ENCODE data around the gene PGM5.
"Not testable (repeated sequence)": the region's sequence is repeated elsewhere in the genome, so short reads cannot be mapped to it uniquely, and the experiment has no call there.

Gene PGM5

DNA sequence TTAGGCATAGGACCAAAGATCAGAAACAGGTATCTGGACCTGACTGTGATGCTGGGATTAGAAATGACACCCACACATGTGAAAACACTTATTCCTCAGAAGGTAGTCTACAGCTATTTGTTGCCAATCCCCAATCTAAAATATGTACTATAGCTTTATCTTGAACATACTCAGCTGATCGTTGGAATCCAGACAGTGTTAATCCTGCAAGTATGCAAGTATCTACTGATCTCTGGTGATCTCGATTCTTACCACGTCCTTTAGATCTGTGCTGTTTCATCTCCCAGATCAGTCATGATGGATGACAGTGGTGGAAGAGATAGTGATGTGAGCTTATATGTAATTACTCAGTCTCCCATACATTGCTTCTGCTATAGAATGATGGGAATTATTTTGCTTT, 41.4 kb downstream of the PGM5 start:
- not testable (repeated sequence) for H3K9me3 ChIP-seq; H3K27ac ChIP-seq; H3K4me1 ChIP-seq (ENCODE audit: control insufficient read depth in 1 of 2, insufficient read depth in 1 of 2, low read depth in 1 of 2, low read length in 1 of 2); H3K27me3 ChIP-seq; H3K36me3 ChIP-seq; H3K4me3 ChIP-seq (ENCODE audit: low read depth in 1 of 2, low read length in 1 of 2)

DNA sequence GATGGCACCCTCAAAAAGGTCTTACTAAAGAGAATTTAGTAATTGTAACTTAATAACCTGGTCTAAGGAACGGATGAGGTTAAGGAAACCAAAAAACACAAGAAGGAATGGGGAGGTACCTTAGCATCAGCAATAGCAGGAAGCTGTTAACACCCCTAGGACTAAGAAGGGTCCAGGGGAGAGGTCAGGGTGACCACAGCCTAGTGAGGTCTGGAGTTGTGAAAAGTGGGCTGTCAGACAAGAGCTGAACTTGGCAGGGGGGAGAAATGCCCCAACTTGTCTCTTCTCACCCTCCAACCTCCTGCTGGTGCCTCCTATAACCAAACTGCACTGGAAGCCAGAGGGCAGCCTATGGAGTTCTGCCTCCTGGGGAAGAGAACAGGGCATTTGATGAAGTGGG, 41.9 kb downstream of the PGM5 start:
- H3K4me3 ChIP-seq (ENCODE audit: low read depth in 1 of 2, low read length in 1 of 2); H3K9me3 ChIP-seq; H3K36me3 ChIP-seq; H3K4me1 ChIP-seq (ENCODE audit: control insufficient read depth in 1 of 2, insufficient read depth in 1 of 2, low read depth in 1 of 2, low read length in 1 of 2); H3K27ac ChIP-seq; H3K27me3 ChIP-seq: not testable (repeated sequence)

DNA sequence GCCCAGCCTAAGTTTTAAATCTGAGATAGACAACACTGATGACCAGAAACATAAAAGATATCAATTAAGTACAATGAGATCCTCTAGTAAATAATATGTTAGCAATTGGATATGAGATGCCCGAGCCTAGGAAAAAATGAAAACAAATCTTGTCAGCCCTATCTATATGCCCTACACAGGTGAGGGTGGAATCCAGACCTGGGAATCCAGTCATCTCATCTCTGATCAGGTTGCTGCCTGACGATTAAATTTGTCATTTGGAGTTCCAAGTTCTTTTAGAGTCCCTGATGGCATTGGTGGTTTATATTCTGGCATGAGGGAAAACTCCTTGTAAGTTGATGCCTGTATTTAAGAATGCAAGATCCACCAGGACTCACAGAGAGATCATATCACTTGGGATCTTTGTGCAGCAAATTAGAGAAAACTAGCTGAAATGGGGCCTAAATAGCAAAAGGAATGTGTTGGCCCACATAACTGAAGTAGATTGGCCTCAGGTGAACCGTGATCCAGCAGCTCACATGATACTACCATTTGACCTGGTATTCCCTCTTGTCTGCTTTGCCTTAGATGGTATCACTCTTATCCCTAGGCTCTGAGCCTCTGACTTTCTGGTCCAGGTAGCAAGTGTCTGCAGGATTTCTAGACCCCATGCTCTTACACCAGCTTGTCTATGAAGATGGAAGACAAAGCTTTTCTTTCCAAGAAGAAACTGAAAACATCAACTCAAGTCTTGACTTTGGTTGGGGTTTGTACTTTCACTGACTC, 48.2 kb downstream of the PGM5 start:
- H3K27me3 ChIP-seq; H3K9me3 ChIP-seq; H3K36me3 ChIP-seq; H3K4me1 ChIP-seq (ENCODE audit: control insufficient read depth in 1 of 2, insufficient read depth in 1 of 2, low read depth in 1 of 2, low read length in 1 of 2); H3K4me3 ChIP-seq (ENCODE audit: low read depth in 1 of 2, low read length in 1 of 2); H3K27ac ChIP-seq: not testable (repeated sequence)

DNA sequence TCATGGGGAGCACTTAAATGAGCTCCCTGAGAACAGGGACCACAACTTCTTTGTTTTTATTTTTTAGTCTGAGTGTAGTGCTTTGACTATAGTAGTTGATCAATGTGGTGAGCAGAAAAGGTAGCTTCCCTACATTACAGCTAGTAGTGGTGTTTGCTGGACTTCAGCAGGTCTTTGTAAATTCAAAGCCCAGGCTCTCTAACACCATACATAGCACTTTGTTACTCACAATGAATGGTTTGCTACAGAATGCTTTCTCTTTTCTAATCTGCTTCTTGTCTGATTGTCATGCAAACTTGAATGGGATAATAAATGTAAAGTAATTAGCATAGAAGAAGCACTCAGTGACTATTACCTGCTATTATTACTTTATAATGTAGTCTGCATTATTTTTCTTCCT, 55.5 kb downstream of the PGM5 start:
- not testable (repeated sequence) for H3K4me1 ChIP-seq (ENCODE audit: control insufficient read depth in 1 of 2, insufficient read depth in 1 of 2, low read depth in 1 of 2, low read length in 1 of 2); H3K27ac ChIP-seq; H3K36me3 ChIP-seq; H3K4me3 ChIP-seq (ENCODE audit: low read depth in 1 of 2, low read length in 1 of 2); H3K27me3 ChIP-seq; H3K9me3 ChIP-seq

DNA sequence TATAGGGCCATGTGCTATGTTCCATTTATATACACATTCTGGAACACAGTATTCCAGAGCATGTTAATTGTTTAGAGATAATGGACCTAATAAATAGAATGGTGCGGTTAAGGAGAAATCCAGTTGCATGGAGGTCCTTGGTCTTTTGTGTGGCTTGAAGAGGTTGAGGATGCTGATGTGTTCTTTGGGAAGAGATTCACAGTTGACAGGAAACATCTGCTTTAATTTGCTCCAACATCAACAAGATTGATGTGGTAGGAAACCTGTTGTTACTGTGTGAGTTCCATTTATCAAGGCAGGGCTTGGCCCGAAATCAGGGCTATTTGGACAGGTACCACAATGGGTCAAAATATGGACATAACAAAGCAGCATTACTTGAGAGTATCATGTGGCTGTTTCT, 56.3 kb downstream of the PGM5 start:
- not testable (repeated sequence) for H3K4me3 ChIP-seq (ENCODE audit: low read depth in 1 of 2, low read length in 1 of 2); H3K4me1 ChIP-seq (ENCODE audit: control insufficient read depth in 1 of 2, insufficient read depth in 1 of 2, low read depth in 1 of 2, low read length in 1 of 2)

DNA sequence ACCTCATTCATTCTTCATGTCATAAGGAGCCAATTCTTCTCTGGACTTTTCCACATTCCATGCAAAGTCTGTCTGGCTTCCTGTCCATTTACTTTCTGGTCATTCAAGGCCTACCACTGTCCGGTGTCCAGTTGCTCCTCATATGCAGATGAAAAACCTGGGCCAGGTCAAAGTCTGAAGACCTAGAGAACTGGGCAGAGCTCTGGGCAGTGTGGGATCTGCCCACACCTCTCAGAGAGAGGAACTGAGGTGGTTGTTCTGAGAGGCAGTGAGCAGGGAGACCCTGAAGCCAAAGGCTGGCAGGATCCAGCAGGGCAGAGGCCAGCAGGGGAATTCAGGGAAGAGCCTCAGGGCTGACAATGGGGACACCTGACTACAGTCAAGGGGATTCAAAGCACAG, 58.7 kb downstream of the PGM5 start:
- not testable (repeated sequence) for H3K36me3 ChIP-seq; H3K4me1 ChIP-seq (ENCODE audit: control insufficient read depth in 1 of 2, insufficient read depth in 1 of 2, low read depth in 1 of 2, low read length in 1 of 2); H3K9me3 ChIP-seq; H3K4me3 ChIP-seq (ENCODE audit: low read depth in 1 of 2, low read length in 1 of 2); H3K27ac ChIP-seq; H3K27me3 ChIP-seq

More for the DNA sequence above, 56.3 kb downstream of the PGM5 start:
- H3K36me3 ChIP-seq, H3K27ac ChIP-seq, H3K27me3 ChIP-seq, H3K9me3 ChIP-seq: not testable (repeated sequence)

DNA sequence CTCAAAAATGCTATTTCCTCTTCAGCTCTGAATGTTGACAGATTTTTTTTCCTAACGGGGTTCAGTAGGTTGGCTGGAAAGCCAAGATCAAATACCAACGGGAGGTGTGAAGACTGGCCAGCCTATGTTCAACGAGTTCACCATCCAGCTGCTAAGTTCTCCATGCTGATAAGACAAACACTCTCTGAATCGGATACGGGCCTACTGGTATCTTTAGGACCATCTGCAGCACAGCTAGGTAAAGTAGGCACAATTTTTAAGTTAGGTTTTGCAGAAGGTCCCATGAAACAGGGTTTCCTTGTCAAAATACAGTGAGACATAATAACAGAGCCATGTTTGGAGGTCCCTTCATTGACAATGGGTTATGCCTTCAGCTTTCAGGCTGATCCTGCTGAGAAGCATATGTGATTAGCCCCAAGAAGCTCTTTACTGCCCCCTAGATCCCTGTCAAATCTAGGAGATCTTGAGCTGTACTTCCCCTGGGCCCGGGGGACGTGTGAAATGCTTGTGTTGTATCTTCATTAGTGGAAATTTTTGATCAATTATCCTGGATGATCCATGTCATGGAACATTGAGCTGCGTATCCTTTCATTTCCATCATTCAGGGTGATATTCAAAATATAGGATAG, 60.6 kb downstream of the PGM5 start:
- no peaks in the 10 kb centered on the region for H3K4me1 ChIP-seq (ENCODE audit: control insufficient read depth in 1 of 2, insufficient read depth in 1 of 2, low read depth in 1 of 2, low read length in 1 of 2)
- no peaks in the 10 kb centered on the region for H3K27me3 ChIP-seq
- H3K36me3 ChIP-seq = no peaks in the 10 kb centered on the region
- no peak overlapping the region for H3K27ac ChIP-seq
- TF ChIP-seq, protein P1, sequence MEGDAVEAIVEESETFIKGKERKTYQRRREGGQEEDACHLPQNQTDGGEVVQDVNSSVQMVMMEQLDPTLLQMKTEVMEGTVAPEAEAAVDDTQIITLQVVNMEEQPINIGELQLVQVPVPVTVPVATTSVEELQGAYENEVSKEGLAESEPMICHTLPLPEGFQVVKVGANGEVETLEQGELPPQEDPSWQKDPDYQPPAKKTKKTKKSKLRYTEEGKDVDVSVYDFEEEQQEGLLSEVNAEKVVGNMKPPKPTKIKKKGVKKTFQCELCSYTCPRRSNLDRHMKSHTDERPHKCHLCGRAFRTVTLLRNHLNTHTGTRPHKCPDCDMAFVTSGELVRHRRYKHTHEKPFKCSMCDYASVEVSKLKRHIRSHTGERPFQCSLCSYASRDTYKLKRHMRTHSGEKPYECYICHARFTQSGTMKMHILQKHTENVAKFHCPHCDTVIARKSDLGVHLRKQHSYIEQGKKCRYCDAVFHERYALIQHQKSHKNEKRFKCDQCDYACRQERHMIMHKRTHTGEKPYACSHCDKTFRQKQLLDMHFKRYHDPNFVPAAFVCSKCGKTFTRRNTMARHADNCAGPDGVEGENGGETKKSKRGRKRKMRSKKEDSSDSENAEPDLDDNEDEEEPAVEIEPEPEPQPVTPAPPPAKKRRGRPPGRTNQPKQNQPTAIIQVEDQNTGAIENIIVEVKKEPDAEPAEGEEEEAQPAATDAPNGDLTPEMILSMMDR (IDR thresholded peaks at IDR 0.05) = no peak
- no peaks in the 10 kb centered on the region for H3K9me3 ChIP-seq
- no peak overlapping the region for H3K4me3 ChIP-seq (ENCODE audit: low read depth in 1 of 2, low read length in 1 of 2)

DNA sequence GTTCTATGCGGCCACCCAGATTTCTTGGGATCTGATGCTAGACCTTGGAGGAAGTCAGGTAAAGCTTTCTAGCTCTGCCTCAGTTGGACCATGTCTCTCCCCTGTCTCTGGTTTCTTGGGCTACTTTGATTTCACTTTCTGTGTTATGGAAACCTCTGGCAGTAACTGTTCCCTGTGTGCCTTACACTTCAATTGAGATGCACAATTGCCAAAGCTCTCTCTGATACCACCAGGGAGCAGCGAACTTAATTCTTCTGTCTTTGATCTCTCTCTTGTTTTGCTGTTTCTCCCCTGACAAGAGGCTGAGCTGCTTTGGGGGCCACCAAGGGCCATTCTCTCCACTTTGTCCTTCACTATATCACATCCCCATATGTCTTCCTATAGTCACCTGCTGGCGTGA, 61.4 kb downstream of the PGM5 start:
- Histone ChIP-seq H3K27me3 (no peaks in the 10 kb centered on the region), H3K4me3 (ENCODE audit: low read depth in 1 of 2, low read length in 1 of 2) (no peak overlapping the region), H3K36me3 (no peaks in the 10 kb centered on the region), H3K4me1 (ENCODE audit: control insufficient read depth in 1 of 2, insufficient read depth in 1 of 2, low read depth in 1 of 2, low read length in 1 of 2) (no peaks in the 10 kb centered on the region), H3K27ac (no peak overlapping the region), H3K9me3 (no peaks in the 10 kb centered on the region)
- TF ChIP-seq, protein P1 (IDR thresholded peaks at IDR 0.05) = no peak
